NK-92 (cell line): Measurements from ENCODE around the gene TDG.

Experiments
- DNase-seq: peaks from one replicate; lab custom pipeline; 2025; ENCODE audit not compliant: unreplicated experiment; lab: John Stamatoyannopoulos, UW

Gene TDG

DNA sequence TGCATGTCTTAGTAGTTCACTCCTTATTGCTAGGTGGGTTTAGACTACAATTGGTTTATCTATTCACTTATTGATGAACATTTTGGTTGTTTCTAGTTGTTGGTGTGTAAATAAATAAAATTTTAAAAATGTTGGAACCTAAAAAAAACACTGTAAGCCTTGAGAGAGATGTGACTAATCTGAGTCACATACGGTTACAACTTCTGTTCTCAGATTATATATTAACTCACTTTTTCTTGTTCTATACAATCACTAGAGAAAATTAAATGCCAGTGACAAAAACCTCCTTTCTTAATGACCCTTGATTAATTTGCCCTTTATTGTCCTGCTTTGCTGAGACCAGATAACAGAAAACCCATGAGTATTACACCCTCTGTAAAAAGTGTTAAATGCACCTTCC, 7.1 kb upstream of the TDG start:
- no peak for DNase-seq

- DNase-seq, result no peak
These were observed 5.0 kb upstream of the TDG start for GRCh38 chr12:103960616-103961227.

DNA sequence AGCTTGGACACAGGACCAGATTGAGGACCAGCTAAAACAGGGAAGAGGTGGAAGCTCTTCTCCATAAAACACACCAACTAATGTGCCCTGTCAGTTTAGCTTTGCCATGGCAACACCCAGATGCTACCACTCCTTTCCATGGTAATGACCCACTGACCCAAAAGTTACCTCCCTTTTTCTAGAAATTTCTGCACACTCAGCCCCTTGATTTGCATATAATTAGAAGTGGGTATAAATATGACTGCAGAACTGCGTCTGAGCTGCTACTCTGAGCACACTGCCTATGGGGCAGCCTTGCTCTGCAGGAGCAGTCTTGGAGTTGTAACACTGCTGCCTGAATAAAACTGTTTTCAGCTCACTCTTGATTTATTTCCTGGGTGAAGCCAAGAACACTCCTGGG, 3.2 kb upstream of the TDG start:
- no peak for DNase-seq

DNA sequence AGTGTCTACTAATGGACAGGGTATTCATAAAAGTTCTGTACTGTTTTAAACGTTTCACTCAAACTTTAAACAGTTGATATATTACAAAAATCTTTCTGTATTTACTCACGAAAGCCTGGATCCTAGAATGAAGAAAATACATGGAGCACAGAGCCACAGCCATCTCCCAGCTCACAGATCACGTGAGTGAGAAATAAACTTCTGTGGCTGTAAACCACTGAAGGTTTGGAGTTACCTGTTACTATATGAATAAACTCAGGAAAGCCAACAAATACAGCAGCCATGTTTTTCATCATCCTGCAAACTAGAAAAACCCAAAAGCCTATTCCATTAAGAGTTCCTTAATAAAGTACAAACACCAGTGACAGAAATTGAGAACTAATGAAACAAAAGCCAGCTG, 867 bp upstream of the TDG start:
- DNase-seq, result no peak

- no peak for DNase-seq
These were observed 450 bp upstream of the TDG start for GRCh38 chr12:103965255-103965589.

GRCh38 chr12:103966736-103967135, 1.1 kb downstream of the TDG start:
- no peak for DNase-seq

- no peak for DNase-seq
These were observed 3.7 kb downstream of the TDG start for GRCh38 chr12:103969391-103969790.

GRCh38 chr12:103973909-103974308, 8.2 kb downstream of the TDG start:
- DNase-seq, result no peak

DNA sequence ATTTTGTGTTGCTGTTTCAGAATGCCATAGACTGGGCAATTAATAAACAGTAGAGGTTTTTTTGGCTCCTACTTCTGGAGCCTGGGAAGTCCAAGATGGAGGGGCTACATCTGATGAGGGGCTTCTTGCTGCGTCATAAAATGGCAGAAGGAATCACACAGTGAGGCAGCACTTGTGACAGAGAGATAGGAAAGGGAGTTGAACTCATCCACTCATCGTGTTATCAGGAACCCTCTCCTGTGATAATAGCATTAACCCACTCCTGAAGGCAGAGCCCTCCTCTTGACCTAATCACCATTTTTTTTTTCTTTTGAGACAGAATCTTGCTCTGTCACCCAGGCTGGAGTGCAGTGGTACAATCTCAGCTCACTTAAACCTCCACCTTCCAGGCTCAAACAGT, 9.7 kb downstream of the TDG start:
- no peak for DNase-seq

- no peak for DNase-seq
These were observed 12.8 kb downstream of the TDG start for GRCh38 chr12:103978384-103978982.

DNA sequence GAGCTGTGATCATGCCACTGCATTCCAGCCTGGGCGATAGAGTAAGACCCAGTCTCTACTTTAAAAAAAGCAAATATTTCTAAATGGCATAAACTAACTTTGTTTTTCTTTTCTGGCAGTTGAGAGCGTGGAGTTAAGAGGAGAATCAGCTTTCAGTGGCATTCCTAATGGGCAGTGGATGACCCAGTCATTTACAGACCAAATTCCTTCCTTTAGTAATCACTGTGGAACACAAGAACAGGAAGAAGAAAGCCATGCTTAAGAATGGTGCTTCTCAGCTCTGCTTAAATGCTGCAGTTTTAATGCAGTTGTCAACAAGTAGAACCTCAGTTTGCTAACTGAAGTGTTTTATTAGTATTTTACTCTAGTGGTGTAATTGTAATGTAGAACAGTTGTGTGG, 21.2 kb downstream of the TDG start:
- DNase-seq, result no peak

- DNase-seq, result no peak
These were observed 28.6 kb downstream of the TDG start for GRCh38 chr12:103994235-103994634.

- DNase-seq, result no peak
These were observed 30.9 kb downstream of the TDG start for GRCh38 chr12:103996595-103996994.

GRCh38 chr12:103997286-103997900, 31.7 kb downstream of the TDG start:
- no peak for DNase-seq

GRCh38 chr12:103998976-103999375, 33.3 kb downstream of the TDG start:
- DNase-seq, result no peak

DNA sequence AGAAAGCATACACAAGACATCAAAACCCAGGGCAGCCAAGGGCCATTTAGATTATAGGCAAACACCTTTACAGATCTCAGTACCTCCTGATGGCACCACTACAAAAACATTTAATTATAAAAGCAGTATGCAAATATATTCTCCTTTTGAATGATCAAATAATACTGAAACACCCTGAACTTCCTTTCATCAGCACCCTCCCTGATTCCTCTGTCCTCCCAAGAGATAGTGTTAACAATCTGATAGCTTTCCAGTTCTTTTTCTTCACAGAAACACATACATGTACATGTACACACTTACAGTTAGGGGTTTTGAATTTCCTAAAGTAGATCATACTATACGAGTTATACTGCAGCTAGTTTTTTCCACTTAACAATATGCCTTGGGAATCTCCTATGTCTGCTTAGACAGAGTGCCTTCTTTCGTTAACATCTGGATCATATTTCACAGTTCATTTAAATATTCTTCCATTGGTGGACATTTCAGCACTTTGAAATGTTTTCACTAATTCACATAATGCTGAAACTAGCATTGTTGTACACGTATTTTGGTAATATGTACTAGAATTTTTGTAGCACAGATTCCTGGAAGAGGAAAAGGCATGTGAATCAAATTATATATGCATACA, 35.2 kb downstream of the TDG start:
- DNase-seq, result no peak

DNA sequence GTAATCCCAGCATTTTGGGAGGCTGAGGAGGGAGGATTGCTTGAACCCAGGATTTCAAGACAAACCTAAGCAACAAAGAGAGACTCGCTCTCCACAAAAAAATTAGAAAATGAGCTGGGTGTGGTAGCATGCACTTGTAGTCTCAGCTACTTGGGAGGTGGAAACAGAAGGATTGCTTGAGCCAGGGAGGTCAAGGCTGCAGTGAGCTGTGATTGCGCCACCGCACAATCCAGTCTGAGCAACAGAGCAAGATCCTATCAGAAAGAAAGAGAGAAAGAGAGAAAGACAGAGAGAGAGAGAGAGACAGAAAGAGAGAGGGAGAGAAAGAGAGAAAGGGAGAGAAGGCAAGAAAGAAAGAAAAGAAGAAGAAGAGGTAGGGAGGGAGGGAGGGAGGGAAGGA, 37.0 kb downstream of the TDG start:
- no peak for DNase-seq

DNA sequence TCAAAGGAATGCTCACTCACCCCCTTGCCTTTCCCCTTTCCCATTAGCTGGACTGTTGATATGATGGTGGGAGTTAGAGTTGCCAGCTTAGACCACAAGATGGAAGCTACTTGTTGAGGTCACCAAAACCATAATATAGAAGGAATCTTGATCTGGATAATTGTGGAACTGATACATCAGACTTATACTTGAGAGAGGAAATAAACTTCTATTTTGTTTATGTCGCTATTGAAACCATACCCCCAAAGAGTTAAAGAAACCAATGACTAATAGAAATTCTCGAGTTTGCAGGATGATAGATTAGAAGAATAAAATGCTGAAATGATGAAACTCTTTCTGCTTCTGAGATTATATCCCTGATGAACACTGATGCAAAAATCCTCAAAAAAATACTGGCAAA, 37.9 kb downstream of the TDG start:
- no peak for DNase-seq

- DNase-seq, result no peak
These were observed 41.3 kb downstream of the TDG start for GRCh38 chr12:104006929-104007328.

GRCh38 chr12:104010121-104010520, 44.4 kb downstream of the TDG start:
- no peak for DNase-seq

GRCh38 chr12:104010606-104011169, 45.0 kb downstream of the TDG start:
- DNase-seq, result no peak

- no peak for DNase-seq
These were observed 45.6 kb downstream of the TDG start for GRCh38 chr12:104011253-104011652.
